IMR-90 (cell line): ENCODE measurements around the gene SLC9A9.
"Not testable (repeated sequence)": the region's sequence is repeated elsewhere in the genome, so short reads cannot be mapped to it uniquely, and the experiment has no call there.

Experiments
- RCOR1 ChIP-seq: IDR thresholded peaks from 2 replicates; pipeline ENCODE4 v1.6.1; 2012; ENCODE audit warnings: mild to moderate bottlenecking, low read length, improper control_type of control experiment; ENCODE audit not compliant: insufficient replicate concordance
- TF ChIP-seq, protein P1 (sequence below): conservative IDR thresholded peaks from 2 replicates; pipeline ENCODE4 v1.5.1; 2012; ENCODE audit warnings: mild to moderate bottlenecking, low read depth, low read length, improper control_type of control experiment

- not testable (repeated sequence) for TF ChIP-seq RCOR1
- TF ChIP-seq, protein P1, sequence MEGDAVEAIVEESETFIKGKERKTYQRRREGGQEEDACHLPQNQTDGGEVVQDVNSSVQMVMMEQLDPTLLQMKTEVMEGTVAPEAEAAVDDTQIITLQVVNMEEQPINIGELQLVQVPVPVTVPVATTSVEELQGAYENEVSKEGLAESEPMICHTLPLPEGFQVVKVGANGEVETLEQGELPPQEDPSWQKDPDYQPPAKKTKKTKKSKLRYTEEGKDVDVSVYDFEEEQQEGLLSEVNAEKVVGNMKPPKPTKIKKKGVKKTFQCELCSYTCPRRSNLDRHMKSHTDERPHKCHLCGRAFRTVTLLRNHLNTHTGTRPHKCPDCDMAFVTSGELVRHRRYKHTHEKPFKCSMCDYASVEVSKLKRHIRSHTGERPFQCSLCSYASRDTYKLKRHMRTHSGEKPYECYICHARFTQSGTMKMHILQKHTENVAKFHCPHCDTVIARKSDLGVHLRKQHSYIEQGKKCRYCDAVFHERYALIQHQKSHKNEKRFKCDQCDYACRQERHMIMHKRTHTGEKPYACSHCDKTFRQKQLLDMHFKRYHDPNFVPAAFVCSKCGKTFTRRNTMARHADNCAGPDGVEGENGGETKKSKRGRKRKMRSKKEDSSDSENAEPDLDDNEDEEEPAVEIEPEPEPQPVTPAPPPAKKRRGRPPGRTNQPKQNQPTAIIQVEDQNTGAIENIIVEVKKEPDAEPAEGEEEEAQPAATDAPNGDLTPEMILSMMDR, result not testable (repeated sequence)
Measured at GRCh38 chr3:143431298-143431697, 417.0 kb downstream of the SLC9A9 start.
